MM.1S (cell line): Measurements from ENCODE around the gene TMCO6.

ENCODE experiments used
- EZH2 ChIP-seq: fragments of 300-600 bp; sonication (generic); optimal IDR thresholded peaks from 2 replicates; pipeline ENCODE3; 2017; ENCODE audit warnings: low read depth, mild to moderate bottlenecking, antibody characterized with exemption, low read length, mixed read lengths
- TF ChIP-seq, protein P1 (sequence below): fragments of 300-600 bp; sonication (generic); IDR thresholded peaks from 2 replicates; pipeline ENCODE4 v1.5.1; 2016; ENCODE audit warnings: antibody characterized with exemption, low read length, mixed read lengths

DNA sequence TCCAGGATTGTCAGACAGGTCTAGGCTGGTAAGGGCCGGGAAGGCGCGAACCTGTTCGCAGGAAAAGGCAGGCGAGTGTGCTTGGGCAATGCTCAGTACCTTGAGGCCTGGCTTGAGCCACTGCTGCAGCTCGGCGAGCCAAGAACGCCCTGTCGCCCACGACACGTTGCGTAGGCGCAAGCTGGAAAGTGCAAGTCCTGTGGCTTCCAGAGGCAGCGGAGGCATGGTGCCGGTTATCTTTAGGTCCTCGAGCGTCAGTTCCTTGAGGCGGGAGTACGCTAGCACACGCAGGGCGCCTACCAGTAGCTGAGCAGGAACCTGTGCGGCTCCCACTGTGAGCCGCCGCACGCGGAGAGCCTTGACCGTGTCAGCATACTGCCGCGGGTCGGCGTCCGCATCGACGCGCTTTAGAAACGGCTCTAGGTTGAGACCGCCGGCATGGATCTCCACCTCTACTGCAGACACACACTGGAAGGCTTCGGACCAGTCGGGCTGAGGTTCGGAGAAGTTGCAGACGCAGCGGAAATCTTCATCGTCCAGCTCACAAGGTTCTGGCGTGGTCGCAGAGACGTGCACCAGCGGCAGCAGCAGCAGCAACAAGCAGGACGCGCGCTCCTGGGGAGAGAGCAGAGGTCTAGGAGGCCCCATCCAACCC lies 6.8 kb upstream of the TMCO6 start:
- TF ChIP-seq, protein P1, sequence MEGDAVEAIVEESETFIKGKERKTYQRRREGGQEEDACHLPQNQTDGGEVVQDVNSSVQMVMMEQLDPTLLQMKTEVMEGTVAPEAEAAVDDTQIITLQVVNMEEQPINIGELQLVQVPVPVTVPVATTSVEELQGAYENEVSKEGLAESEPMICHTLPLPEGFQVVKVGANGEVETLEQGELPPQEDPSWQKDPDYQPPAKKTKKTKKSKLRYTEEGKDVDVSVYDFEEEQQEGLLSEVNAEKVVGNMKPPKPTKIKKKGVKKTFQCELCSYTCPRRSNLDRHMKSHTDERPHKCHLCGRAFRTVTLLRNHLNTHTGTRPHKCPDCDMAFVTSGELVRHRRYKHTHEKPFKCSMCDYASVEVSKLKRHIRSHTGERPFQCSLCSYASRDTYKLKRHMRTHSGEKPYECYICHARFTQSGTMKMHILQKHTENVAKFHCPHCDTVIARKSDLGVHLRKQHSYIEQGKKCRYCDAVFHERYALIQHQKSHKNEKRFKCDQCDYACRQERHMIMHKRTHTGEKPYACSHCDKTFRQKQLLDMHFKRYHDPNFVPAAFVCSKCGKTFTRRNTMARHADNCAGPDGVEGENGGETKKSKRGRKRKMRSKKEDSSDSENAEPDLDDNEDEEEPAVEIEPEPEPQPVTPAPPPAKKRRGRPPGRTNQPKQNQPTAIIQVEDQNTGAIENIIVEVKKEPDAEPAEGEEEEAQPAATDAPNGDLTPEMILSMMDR: no peak
- no peak for TF ChIP-seq EZH2
